Measurements from ENCODE around the gene GUCY2D.
"Not testable (repeated sequence)": the region's sequence is repeated elsewhere in the genome, so short reads cannot be mapped to it uniquely, and the experiment has no call there.

Gene GUCY2D

DNA sequence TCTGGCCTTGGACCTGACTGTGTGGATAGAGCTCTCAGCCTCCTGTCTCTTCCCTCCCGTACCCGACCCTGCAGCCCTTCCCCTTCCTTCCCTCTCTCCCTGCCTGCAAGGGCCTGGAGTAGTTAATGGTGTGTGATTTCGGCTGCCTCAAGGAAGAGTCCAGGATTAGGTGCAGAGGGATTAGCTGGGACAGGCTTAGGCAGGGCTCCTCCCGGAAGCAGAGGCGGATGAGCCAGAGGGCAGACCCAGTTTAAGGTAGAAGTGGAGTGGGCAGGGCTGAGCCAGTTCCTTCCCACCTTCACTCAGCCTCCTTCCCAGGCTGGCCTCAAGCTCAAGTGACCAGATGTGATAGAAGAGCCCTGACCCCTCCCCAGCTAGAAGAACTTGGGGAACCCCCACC, 16.8 kb downstream of the GUCY2D start:
- DNase-seq, result no peak

DNA sequence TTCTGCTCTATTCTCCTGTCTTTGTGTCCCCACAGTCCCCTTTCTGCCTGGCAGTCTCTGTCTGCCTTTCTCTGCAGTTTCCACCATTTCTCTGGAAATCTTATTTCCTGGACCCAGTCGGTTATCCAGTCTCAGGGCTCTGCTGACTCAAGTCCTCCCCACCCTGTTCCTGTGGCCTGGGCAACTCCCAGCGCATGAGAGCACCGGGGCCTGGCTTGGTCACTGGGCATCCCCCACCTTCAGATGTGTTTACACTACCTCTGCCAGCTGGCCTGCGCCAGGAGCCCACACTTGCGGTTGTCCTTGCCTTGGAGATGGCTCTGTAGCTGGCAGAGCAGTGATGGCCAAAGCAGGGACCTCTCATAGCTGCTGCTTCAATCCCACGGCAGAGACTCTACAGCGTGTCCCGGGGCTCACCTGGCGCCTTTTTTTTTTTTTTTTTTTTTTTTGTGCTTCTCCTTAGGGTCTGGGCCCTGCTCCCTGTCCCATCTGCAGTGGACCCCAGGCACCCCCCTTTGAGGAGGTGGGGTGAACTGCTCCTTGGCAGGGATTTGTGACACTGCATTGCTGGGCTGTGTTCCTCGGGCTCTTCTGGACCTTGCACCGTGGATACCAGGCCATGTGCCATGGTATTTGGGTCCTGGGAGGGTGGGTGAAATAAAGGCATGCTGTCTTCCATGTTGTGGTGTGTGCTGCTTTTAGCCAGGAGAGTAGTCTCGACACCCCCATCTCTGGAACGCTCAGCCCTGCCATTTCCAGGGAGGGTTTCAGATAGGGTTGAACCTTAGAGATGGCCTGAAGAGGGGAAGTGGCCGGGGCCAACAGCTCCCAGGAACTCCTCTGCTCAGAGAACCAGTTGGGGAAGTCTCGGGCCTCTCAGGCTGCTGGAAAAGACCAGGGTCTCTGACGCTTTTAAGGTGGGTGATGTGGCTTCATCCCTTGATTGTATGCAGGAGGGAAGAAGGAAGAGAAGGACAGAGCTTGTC, 17.5 kb downstream of the GUCY2D start:
- no peak for DNase-seq

DNA sequence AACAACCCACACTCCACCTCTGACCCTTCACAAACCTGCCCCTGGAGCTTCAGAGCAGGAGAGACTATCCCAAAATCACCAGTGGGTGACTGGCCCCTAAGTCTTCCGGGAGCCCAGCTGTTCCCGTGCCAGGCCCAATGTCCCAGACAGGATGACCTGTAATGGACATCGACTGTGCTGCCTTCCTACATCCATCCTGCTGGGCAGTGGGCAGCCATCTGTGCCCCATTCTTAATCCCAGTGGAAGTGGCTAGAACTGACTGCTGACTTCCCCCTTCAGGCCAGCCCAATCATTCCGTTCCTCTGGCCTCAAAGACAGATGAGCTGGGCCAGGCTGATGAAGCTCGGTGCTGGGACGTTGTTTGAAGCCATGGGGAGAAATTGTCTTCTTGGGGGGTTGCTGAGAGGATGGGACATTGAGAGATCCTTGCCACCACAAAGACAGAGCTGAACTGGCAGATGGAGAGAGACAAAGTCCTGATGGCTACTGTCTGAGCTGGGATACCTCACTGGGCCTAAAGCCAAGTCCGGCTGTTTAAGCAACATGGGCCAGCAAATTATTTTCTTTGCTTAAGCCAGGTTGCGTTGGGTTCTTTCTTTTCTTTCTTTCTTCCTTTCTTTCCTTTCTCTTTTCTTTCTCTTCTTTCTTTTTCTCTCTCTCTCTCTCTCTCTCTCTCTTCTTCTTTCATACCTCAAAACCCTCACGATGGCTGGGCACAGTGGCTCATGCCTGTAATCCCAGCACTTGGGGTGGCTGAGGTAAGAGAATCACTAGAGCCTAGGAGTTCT, 18.6 kb downstream of the GUCY2D start:
- DNase-seq, result no peak

DNA sequence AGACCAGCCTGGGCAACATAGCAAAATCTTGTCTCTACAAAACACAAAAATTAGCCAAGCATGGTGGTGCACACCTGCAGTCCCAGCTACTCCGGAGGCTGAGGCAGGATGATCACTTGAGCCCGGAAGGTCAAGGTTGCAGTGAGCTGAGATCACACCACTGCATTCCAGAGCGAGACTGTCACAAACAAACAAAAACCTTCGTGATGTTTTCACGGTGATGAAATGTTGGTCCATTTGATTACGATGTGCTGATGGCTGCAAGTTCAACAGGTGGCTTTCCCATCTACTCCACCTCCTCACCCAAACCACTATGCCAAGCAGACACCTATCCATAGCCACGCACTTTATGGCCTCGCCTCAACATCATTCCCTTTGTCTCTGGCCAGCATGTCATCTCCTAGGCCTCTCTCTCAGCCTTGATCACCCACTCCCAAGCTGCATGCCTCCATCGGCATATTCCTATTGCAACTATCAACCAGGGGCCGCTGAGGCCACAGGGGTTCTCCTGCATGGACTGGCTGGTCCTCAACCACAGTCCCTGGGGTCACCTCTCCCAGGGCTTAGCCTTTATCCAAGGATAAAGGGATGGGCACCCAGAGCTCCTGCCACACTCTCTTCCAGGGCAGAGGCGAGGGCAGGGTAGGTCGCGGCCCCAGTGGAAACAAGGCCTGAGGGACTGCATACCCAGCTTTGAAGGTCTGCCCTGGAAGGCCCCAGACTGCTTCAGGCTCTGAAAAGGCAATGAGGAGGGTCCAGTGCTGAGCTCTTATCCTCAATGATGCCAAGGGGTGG, 19.3 kb downstream of the GUCY2D start:
- DNase-seq, result no peak

DNA sequence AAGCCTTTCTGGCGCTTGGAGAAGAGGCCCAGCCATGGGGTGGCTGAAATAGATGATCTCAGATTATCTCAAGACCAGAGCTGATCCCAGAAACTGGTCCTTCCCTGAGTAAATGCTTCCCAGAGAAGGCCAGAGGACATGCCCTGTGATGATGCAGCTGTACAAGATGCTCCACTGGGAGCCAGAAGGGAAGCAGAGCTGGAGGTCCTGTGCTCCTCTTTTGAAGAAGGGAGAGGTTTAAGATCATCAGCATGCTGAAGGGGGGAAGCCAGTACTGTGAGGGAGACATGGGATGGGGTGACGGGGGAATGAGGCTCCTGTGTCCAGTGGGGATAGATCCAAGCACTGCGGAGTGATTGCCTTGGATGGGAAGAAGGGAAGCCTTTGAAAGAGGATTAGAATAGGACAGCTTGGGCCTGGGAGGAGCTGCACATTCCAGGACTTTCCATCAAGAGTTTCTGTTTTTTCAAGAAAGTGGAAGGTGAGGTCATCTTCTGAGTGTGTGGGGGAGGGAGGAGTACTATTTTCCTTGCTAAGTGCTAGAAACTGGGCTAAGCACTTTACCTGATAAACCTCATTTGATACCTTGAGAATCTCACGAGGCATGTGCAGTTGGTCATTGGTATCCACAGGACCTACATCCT, 20.1 kb downstream of the GUCY2D start:
- no peak for DNase-seq

DNA sequence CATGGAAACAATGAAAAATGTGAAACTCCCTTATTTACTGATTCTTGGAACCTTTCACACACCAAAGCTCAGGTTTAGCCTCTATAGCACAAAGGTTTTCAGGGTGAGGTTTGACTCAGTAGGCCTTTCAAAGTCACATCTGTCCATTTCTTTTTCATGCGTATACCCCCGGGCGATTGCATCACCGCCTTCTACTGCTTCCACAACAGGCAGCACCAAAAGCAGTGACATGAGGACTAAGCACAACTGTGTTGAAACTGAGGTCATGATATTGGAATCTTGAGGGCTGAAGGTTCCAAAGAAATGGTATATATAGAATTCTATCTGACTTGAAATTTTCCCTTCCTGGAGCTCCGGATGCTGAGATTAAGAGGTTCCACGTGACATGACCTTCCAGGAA, 21.7 kb downstream of the GUCY2D start:
- not testable (repeated sequence) for DNase-seq

DNA sequence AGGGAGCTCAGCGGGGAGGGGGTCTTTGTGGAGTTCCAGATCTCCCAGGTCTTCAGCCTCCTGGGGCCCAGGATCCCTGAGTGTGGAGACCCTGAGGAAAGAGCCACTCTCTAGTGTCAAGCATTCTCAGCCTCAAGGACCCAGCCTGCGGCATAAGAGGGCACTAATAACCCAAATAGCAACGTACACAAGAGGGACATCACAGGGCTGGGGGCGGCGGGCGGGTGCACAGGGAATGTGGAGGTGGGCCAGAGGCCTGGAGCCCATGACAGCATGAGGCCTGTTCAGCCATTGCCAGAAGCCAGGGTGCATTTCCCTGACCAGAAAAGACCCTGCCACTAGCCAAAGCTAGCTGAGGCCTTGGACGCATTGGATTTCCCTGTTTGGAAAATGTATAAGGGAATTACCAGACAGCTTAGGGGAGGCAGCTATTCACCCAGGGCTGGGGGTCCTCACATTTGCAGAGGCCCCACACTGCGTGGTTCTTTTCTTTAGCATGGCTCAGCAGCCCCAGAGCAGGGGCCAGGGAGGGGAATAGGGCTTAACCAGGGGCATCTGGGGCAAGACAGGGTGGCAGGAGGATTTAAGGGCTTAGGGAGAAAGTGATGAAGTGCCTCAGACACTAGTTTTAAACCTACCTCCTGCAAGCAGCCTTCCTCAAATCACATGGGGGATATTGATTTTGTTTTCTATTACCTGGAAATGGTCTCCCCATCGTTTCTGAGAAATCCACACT, 22.9 kb downstream of the GUCY2D start:
- no peak for DNase-seq

DNA sequence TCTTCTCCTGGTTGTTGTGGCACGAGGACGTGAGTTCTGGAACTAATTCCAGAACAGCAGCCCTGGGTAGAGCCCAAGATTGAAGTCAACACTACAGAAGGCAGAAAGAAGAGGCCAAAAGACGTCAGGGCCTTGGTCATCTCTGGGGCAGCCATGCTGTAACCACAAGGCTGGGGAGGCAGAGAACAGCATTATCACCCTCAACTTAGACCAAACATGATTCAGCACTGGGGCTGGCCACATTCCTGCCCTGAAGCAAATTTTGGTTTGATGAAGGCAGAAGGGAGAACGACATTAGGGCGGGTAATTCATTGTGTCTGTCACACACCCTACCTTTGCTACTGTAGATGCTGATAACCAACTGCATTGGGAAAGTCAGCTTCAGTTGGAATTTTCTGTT, 26.7 kb downstream of the GUCY2D start:
- DNase-seq, result no peak

DNA sequence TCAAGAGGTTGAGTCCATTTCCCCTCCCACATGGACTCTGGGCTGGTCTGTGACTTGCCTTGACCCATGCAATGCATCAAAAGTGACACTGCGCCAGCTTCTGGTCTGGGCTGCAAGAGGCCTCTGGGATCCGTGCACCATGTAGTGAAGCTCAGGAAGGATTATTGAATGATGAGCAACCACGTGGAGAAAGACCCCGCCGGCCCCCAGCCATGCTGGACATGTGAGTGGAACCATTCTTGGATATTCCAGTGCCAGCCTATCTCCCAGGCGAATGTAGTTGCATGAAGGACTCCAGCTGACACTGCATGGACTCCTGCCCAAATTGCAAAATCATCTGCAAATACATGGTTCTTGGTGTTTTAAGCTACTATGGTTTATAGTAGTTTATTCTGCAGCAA, 28.8 kb downstream of the GUCY2D start:
- DNase-seq, result no peak

DNA sequence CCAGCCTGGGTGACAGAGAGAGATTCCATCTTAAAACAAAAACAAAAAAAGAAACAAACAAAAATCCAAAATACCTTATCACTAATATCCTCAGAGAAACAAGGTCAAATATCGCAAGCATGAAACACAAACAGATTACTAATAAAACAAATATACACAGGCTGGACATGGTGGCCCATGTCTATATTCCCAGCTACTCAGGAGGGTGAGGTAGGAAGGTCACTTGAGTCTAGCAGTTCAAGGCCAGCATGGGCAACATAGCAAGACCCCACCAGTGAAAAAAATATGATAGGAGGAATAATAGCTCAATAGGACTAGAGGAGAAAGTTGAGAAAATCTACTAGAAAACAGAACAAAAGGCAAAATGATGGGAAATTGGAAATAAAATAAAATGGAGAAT, 29.5 kb downstream of the GUCY2D start:
- no peak for DNase-seq

DNA sequence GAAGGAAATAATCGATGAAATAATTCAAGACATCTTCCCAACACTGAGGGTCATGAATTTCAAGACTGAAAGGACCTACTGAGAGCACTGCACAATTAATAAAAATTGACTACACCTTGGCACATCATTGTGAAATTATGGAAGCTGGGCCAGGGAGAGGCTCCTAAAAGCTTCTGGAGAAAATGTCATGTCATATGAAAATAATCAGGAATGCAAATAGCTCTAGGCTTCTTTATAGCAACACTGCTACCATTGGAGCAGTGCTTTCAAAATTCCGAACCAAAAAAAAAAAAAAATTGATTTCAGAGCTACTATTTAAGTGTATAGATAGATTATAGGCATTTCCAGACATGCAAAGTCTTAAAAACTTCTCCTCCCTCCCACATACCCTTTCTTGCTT, 30.0 kb downstream of the GUCY2D start:
- no peak for DNase-seq

DNA sequence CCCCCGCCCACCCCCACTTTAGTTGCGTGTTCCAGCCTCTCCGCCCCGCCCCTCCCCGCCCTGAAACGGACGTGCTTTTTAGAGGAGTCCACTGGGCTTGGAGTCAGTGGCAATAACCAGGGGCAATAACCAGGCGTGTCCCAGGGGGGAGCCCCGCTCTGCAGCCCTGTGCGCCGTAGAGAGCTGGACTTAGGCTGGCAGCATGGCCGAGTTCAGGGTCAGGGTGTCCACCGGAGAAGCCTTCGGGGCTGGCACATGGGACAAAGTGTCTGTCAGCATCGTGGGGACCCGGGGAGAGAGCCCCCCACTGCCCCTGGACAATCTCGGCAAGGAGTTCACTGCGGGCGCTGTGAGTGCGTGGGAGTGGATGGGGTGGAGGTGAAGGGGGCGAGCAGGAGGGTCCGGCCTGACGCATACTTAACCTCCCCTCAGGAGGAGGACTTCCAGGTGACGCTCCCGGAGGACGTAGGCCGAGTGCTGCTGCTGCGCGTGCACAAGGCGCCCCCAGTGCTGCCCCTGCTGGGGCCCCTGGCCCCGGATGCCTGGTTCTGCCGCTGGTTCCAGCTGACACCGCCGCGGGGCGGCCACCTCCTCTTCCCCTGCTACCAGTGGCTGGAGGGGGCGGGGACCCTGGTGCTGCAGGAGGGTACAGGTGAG, 36.7 kb downstream of the GUCY2D start, which contains the start of gene ALOX15B:
Gene ALOX15B, plus strand, starts transcription at position 106 of the 657 bp plus-strand sequence. Its CDS starts 97 bp downstream, at position 203.
- no peak for DNase-seq

DNA sequence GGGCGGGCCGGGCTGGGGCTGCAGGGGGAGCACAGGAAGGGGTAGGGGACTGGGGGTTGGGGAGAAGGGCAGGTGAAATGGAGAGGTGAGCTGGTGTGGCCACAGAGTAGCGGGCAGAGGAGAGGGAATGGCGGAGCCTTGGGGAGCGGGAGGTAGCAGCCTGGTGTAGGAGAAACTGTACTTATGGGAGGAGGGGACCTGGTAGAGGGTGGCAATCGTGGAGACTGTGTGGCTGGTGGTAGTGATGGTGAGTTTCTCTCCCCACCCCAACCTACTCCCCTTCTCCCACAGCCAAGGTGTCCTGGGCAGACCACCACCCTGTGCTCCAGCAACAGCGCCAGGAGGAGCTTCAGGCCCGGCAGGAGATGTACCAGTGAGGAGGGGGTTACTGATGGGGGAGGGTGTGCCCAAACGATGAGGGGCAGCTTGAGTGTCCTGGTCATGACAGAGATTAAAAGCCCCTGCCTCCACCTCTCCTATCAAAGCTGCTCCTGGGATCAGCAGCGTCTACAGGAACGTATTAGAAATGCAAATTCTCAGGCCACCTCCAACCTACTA, 37.3 kb downstream of the GUCY2D start:
- no peak for DNase-seq

DNA sequence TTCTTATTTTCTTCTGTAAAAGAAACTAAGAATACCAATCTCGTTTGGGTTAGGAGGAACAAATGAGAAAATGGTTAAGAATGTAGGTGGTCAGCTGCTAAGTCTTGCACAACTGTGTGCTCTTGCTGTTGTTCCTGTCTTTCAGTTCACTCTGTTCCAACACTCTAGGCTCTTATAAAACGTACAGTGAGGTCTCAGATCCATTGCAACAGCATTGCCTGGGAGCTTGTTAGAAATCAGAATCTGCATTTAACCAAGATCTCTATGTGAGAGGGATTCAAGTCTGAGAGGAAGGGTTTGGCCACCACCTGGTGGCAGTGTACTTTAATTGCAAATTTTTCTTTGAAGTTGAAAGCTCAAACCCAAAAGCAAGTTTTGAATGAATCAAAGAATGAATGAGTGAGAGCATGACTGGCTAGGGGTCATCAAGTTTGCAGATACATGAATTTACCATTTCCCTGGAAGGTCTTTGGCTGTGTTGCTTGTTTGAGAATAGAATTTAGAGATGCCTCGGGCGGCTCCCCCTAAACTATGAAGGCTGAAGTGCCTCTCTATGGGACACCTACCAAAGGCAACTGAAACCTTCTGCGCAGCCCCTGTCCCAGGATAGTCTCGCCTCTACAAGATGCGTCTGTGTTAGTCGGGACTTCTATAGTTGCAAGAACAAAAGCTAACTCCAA, 39.0 kb downstream of the GUCY2D start:
- no peak for DNase-seq

DNA sequence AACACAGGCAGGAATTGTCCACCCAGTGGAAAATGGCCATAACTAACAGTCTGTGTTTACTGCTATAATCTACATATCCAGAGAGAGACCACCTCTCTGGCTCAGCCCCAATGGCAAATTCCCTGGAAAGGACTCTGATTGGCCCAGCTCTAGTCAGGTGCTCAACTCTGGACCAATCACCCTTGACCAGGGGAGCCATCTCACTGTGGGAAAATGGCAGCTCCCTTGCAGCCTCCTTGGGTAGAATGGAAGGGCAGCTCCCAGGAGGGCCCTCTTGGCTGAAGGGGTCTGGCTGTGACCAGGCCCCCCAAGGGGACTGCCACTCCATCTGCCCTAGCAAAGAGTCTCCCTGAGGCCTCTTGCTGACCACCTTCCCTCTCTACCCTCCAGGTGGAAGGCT, 39.6 kb downstream of the GUCY2D start:
- DNase-seq, result no peak

DNA sequence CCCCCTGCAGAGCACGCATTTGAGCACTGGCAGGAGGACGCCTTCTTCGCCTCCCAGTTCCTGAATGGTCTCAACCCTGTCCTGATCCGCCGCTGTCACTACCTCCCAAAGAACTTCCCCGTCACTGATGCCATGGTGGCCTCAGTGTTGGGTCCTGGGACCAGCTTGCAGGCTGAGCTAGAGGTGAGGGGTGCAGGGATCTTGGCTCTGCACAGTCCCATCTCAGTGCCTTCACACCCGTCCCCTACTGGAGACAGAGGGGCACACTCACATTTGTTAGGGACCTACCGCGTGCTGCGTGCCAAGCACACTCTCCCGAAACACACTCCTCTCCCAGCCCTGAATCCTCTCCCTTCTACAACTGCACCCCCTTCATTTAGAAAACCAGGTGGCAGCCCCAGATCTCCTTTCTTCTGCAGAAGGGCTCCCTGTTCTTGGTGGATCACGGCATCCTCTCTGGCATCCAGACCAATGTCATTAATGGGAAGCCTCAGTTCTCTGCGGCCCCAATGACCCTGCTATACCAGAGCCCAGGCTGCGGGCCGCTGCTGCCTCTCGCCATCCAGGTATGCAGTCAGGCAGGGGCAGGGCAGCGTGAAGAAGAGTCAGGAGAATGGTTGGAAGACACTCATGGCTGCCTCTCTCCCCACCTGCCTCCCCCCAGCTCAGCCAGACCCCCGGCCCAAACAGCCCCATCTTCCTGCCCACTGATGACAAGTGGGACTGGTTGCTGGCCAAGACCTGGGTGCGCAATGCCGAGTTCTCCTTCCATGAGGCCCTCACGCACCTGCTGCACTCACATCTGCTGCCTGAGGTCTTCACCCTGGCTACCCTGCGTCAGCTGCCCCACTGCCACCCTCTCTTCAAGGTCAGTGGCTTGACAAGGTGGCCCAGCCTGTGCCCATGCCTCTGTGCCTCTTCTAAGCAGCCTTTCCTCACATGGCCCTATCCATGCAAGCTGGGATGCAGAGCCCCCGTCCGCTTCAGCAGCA, 42.7 kb downstream of the GUCY2D start:
- no peak for DNase-seq

DNA sequence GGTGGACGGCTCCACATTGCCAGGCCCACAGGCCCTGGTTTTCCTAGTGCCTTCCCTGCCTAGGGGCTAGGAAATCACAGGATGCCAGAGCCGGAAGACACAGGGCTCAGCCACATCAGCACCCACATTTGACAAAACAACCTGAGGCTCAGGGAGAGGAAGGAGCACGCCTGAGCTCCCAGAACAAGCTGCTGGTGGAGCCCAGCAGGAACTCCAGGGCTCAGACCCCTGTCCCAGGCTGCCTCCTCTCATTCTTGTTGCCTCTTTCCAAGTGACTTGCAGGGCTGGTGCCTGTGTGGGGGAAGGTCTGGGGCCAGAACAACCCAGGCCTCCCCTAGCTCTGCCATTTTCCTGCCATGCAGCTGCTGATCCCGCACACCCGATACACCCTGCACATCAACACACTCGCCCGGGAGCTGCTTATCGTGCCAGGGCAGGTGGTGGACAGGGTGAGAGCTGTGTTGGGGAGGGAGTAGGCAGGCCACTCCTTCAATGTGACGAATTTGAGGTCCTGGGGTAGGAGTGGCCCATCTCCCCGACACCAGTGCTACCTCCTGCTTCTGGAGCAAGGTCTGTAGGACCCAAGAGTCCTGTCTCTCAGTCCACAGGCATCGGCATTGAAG, 44.0 kb downstream of the GUCY2D start:
- DNase-seq, result no peak
